Activated naive CD4-positive, alpha-beta T cell treated with Interleukin-2 at 50 U/mL for 16 hours (primary cell): Measurements from ENCODE around the gene CISD2.
"Not testable (repeated sequence)": the region's sequence is repeated elsewhere in the genome, so short reads cannot be mapped to it uniquely, and the experiment has no call there.

Source experiments
- DNase-seq: peaks from one replicate; pipeline ENCODE4 v3.0.0-alpha.2; 2020

Gene CISD2

GRCh38 chr4:102850370-102850769 lies 18.4 kb upstream of the CISD2 start:
- no peak for DNase-seq

GRCh38 chr4:102858828-102859464 lies 9.8 kb upstream of the CISD2 start:
- DNase-seq = no peak

- no peak for DNase-seq
Observed at GRCh38 chr4:102860611-102861324, 8.0 kb upstream of the CISD2 start.

- DNase-seq = no peak
Observed at GRCh38 chr4:102862016-102862415, 6.8 kb upstream of the CISD2 start.

- no peak for DNase-seq
Observed at GRCh38 chr4:102862747-102863146, 6.0 kb upstream of the CISD2 start.

- DNase-seq = not testable (repeated sequence)
Observed at GRCh38 chr4:102865327-102865726, 3.5 kb upstream of the CISD2 start.

- no peak for DNase-seq
Observed at GRCh38 chr4:102867278-102868152, 1.3 kb upstream of the CISD2 start.

GRCh38 chr4:102868153-102868780 lies 525 bp upstream of the CISD2 start:
- DNase-seq = peak; percentile 18

- peak; percentile 67 for DNase-seq
Observed at GRCh38 chr4:102869569-102870197, 891 bp downstream of the CISD2 start.

GRCh38 chr4:102871772-102872171 lies 3.0 kb downstream of the CISD2 start:
- no peak for DNase-seq

GRCh38 chr4:102877477-102878106 lies 8.8 kb downstream of the CISD2 start:
- not testable (repeated sequence) for DNase-seq

GRCh38 chr4:102878349-102878748 lies 9.6 kb downstream of the CISD2 start:
- DNase-seq = not testable (repeated sequence)

- DNase-seq = no peak
Observed at GRCh38 chr4:102878901-102879300, 10.1 kb downstream of the CISD2 start.

GRCh38 chr4:102881343-102881742 lies 12.6 kb downstream of the CISD2 start:
- no peak for DNase-seq

- no peak for DNase-seq
Observed at GRCh38 chr4:102883278-102883677, 14.5 kb downstream of the CISD2 start.

GRCh38 chr4:102888570-102888969 lies 19.8 kb downstream of the CISD2 start:
- DNase-seq = not testable (repeated sequence)

GRCh38 chr4:102889866-102890265 lies 21.1 kb downstream of the CISD2 start:
- DNase-seq = not testable (repeated sequence)

GRCh38 chr4:102896547-102896946 lies 27.8 kb downstream of the CISD2 start:
- DNase-seq = not testable (repeated sequence)

GRCh38 chr4:102897610-102898009 lies 28.8 kb downstream of the CISD2 start:
- not testable (repeated sequence) for DNase-seq

- no peak for DNase-seq
Observed at GRCh38 chr4:102901804-102902203, 33.0 kb downstream of the CISD2 start.

GRCh38 chr4:102918859-102919258 lies 50.1 kb downstream of the CISD2 start:
- DNase-seq = no peak

- not testable (repeated sequence) for DNase-seq
Observed at GRCh38 chr4:102919697-102920096, 50.9 kb downstream of the CISD2 start.
